GM21390 (cell line): ENCODE results near the gene OXGR1.
A peak's percentile ranks its signal among the peaks of the same experiment; 100 is the strongest.

Experiments used
- ATAC-seq: cut with Tn5 transposase; IDR thresholded peaks from one replicate; pipeline ENCODE4 v1.9.1; 2021; ENCODE audit not compliant: unreplicated experiment

OXGR1 gene

GRCh38 chr13:96963786-96964475 is 30.3 kb downstream of the OXGR1 start:
- ATAC-seq = no peak

- ATAC-seq = no peak
These were observed 33.9 kb downstream of the OXGR1 start for GRCh38 chr13:96960379-96960778.

GRCh38 chr13:96958286-96958891 is 35.9 kb downstream of the OXGR1 start:
- peak; percentile 75 for ATAC-seq

GRCh38 chr13:96952595-96952994 is 41.7 kb downstream of the OXGR1 start:
- no peak for ATAC-seq

- ATAC-seq = no peak
These were observed 46.1 kb downstream of the OXGR1 start for GRCh38 chr13:96948127-96948526.

GRCh38 chr13:96947343-96947910 is 46.8 kb downstream of the OXGR1 start:
- ATAC-seq = no peak

GRCh38 chr13:96946709-96947311 is 47.5 kb downstream of the OXGR1 start:
- ATAC-seq = no peak

- ATAC-seq = no peak
These were observed 53.3 kb downstream of the OXGR1 start for GRCh38 chr13:96940961-96941360.

- no peak for ATAC-seq
These were observed 58.4 kb downstream of the OXGR1 start for GRCh38 chr13:96935901-96936300.
